Cardiac fibroblast (primary cell): ENCODE data around the gene CLEC2D.
"Not testable (repeated sequence)": the region's sequence is repeated elsewhere in the genome, so short reads cannot be mapped to it uniquely, and the experiment has no call there.

Source experiments
- DNase-seq, 2 donors: peaks; one replicate each; pipeline versions ENCODE4 v3.0.0 to v3.0.0-alpha.2; 2010; ENCODE audit warnings: low read depth in 2 of 2
- H3K4me3 ChIP-seq, 2 donors: replicated peaks in 1 of 2; 1 replicate in 1 of 2; 2 replicates in 1 of 2; pipeline ENCODE4 v1.5.1; 2011; ENCODE audit warnings: low read depth in 2 of 2, low read length in 2 of 2, mild to moderate bottlenecking in 2 of 2, moderate library complexity in 1 of 2
- CTCF ChIP-seq: IDR thresholded peaks from one replicate; pipeline ENCODE4 v1.5.1; 2011; ENCODE audit warnings: low read depth, mild to moderate bottlenecking, low read length, inconsistent platforms

The CLEC2D gene

GRCh38 chr12:9634969-9635754 is 34.4 kb upstream of the CLEC2D start:
- no peak overlapping the region for H3K4me3 ChIP-seq
- no peak for DNase-seq
- TF ChIP-seq CTCF: no peak

- no peak for TF ChIP-seq CTCF
- no peak overlapping the region for H3K4me3 ChIP-seq
- DNase-seq: no peak
These were observed 33.2 kb upstream of the CLEC2D start for GRCh38 chr12:9636150-9636850.

- no peak for DNase-seq
- no peak for TF ChIP-seq CTCF
- H3K4me3 ChIP-seq: no peak overlapping the region
These were observed 32.7 kb upstream of the CLEC2D start for GRCh38 chr12:9636851-9637206.

GRCh38 chr12:9640024-9640423 is 29.5 kb upstream of the CLEC2D start:
- DNase-seq: no peak
- H3K4me3 ChIP-seq: no peak overlapping the region
- TF ChIP-seq CTCF: no peak

- DNase-seq: no peak
- no peak for TF ChIP-seq CTCF
- no peak overlapping the region for H3K4me3 ChIP-seq
These were observed 26.8 kb upstream of the CLEC2D start for GRCh38 chr12:9642606-9643265.

- TF ChIP-seq CTCF: no peak
- no peak overlapping the region for H3K4me3 ChIP-seq
These were observed 26.2 kb upstream of the CLEC2D start for GRCh38 chr12:9643266-9643660.

GRCh38 chr12:9644985-9645551 is 24.4 kb upstream of the CLEC2D start:
- DNase-seq: peak in 1 of 2 donors; percentile 64

More at GRCh38 chr12:9643266-9643660, 26.2 kb upstream of the CLEC2D start:
- no peak for DNase-seq

More at GRCh38 chr12:9644985-9645551, 24.4 kb upstream of the CLEC2D start:
- not testable (repeated sequence) for H3K4me3 ChIP-seq
